Measurements from ENCODE around the gene RPL6.
A peak's percentile ranks its signal among the peaks of the same experiment; 100 is the strongest.
"Not testable (repeated sequence)": the region's sequence is repeated elsewhere in the genome, so short reads cannot be mapped to it uniquely, and the experiment has no call there.

Gene RPL6

GRCh38 chr12:112419297-112420133 lies 10.1 kb upstream of the RPL6 start:
- H3K4me3 ChIP-seq (ENCODE audit: low read depth, low read length), result peak overlapping the region; percentile 97
- TF ChIP-seq, protein P1, sequence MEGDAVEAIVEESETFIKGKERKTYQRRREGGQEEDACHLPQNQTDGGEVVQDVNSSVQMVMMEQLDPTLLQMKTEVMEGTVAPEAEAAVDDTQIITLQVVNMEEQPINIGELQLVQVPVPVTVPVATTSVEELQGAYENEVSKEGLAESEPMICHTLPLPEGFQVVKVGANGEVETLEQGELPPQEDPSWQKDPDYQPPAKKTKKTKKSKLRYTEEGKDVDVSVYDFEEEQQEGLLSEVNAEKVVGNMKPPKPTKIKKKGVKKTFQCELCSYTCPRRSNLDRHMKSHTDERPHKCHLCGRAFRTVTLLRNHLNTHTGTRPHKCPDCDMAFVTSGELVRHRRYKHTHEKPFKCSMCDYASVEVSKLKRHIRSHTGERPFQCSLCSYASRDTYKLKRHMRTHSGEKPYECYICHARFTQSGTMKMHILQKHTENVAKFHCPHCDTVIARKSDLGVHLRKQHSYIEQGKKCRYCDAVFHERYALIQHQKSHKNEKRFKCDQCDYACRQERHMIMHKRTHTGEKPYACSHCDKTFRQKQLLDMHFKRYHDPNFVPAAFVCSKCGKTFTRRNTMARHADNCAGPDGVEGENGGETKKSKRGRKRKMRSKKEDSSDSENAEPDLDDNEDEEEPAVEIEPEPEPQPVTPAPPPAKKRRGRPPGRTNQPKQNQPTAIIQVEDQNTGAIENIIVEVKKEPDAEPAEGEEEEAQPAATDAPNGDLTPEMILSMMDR (conservative IDR thresholded peaks at IDR 0.05; ENCODE audit: low read depth, low read length), result no peak
- peak; percentile 88 for DNase-seq (ENCODE audit: low read depth)

- TF ChIP-seq, protein P1 (conservative IDR thresholded peaks at IDR 0.05; ENCODE audit: low read depth, low read length), result no peak
- DNase-seq (ENCODE audit: low read depth), result peak; percentile 76
- H3K4me3 ChIP-seq (ENCODE audit: low read depth, low read length), result peak within 1 kb of the TSS; percentile 97
Observed at GRCh38 chr12:112418608-112419296, 9.3 kb upstream of the RPL6 start, which contains the start of gene PTPN11. PTPN11 (plus strand) TSS chr12:112418947; CDS start chr12:112419112, 165 bp downstream.

DNA sequence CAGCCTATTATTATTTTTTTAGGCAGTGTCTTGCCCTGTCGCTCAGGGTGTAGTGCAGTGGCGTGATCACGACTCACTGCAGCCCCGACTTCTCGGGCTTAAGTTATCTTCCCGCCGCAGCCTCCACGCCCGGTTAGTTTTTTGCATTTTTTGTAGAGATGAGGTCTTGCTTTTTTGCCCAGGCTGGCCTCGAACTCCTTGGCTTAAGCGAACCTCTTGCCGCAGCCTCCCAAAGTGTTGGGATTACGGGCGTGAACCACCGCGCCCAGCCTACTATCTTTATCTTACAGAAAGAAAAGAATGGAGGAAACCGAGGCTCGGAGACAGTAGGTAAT lies 8.8 kb upstream of the RPL6 start:
- peak overlapping the region; percentile 97 for H3K4me3 ChIP-seq (ENCODE audit: low read depth, low read length)
- TF ChIP-seq, protein P1 (conservative IDR thresholded peaks at IDR 0.05; ENCODE audit: low read depth, low read length), result no peak
- no peak for DNase-seq (ENCODE audit: low read depth)

DNA sequence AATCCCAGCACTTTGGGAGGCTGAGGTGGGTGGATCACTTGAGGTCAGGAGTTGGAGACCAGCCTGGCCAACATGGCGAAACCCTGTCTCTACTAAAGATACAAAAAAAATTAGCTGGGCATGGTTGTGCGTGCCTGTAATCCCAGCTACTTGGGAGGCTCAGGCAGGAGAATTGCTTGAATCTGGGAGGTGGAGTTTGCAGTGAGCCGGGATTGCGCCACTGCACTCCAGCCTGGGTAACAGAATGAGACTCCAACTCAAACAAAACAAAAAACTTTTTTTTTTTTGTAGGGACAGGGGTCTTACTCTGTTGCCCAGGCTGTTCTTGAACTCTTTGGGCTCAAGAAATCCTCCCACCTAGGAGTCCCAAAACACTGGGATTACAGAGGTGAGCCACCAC lies 6.1 kb upstream of the RPL6 start:
- H3K4me3 ChIP-seq (ENCODE audit: low read depth, low read length); DNase-seq (ENCODE audit: low read depth): not testable (repeated sequence)

DNA sequence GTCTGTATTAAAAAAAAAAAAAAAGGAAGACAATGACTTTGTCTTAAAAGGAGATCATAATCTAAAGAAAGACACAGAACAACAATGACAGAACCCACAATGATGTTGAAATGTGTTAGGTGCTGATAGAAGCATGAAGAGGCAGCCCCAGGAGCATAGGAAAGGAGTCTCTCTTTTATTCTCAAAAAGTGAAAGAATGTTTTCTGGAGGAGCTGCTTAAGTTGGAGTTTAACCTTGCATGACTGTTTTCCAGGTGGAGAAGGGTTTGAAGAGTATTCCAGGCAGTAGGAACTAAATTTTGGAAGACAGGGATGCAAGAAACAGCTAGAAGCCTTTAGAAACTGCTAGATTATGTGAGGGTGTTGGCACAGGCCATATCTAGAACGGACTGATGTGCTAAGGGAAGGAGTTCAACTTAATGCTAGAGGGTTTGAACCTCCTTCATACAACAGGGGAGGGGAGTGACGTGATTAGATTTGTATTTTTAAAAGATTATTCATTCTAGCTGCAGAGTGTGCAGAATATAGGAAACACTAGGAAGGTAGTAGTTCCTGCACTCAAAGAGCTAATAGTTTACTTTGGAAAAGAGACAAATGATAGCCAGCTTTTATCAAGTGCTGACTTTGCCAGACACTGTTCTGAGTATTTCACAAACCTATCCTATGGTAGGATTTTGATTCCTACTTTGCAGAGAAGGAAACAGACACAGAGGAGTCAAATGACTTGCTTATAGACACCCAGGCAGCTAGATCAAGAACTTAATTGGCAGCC lies 4.6 kb upstream of the RPL6 start:
- DNase-seq (ENCODE audit: low read depth), result no peak
- H3K4me3 ChIP-seq (ENCODE audit: low read depth, low read length), result no peak overlapping the region
- TF ChIP-seq, protein P1 (conservative IDR thresholded peaks at IDR 0.05; ENCODE audit: low read depth, low read length), result no peak

- no peak for DNase-seq (ENCODE audit: low read depth)
- peak overlapping the region; percentile 78 for H3K4me3 ChIP-seq (ENCODE audit: low read depth, low read length)
- TF ChIP-seq, protein P1 (conservative IDR thresholded peaks at IDR 0.05; ENCODE audit: low read depth, low read length), result no peak
Observed at GRCh38 chr12:112409906-112410244, 470 bp upstream of the RPL6 start.

- peak overlapping the region; percentile 78 for H3K4me3 ChIP-seq (ENCODE audit: low read depth, low read length)
- DNase-seq (ENCODE audit: low read depth), result peak; percentile 14
- TF ChIP-seq, protein P1 (conservative IDR thresholded peaks at IDR 0.05; ENCODE audit: low read depth, low read length), result no peak
Observed at GRCh38 chr12:112408621-112409020, 784 bp downstream of the RPL6 start.

GRCh38 chr12:112407683-112408082 lies 1.7 kb downstream of the RPL6 start:
- peak overlapping the region; percentile 45 for H3K4me3 ChIP-seq (ENCODE audit: low read depth, low read length)
- not testable (repeated sequence) for DNase-seq (ENCODE audit: low read depth)
